Neural progenitor cell (in vitro differentiated cells): ENCODE measurements around the gene MCCC1. TPM values are rescaled to one million over a fixed set of nuclear protein-coding genes. Genes with fewer than 3 reads are reported as not detected.

Source experiments
- DNase-seq: peaks from one replicate; pipeline ENCODE4 v3.0.0-alpha.2; 2016; ENCODE audit warnings: low spot score
- H2AFZ ChIP-seq: fragments of 200-600 bp; sonication (generic); replicated peaks from 2 replicates; pipeline ENCODE4 v1.6.1; 2016; ENCODE audit warnings: antibody characterized with exemption
- H3F3A ChIP-seq: fragments of 200-600 bp; sonication (generic); 2 replicates; pipeline ENCODE4 v1.6.1; 2016; ENCODE audit warnings: antibody characterized with exemption, low read depth
- H3K27ac ChIP-seq: fragments of 200-600 bp; sonication (generic); 2 replicates; pipeline ENCODE4 v1.5.1; 2016; ENCODE audit warnings: mild to moderate bottlenecking
- H3K27me3 ChIP-seq: fragments of 200-600 bp; sonication (generic); 2 replicates; pipeline ENCODE4 v1.6.1; 2016; ENCODE audit warnings: mild to moderate bottlenecking, moderate library complexity
- H3K36me3 ChIP-seq: fragments of 200-600 bp; sonication (generic); 2 replicates; pipeline ENCODE4 v1.5.1; 2016
- H3K4me1 ChIP-seq: fragments of 200-600 bp; sonication (generic); 2 replicates; pipeline ENCODE4 v1.6.1; 2016; ENCODE audit warnings: mixed run types
- H3K4me2 ChIP-seq: fragments of 200-600 bp; sonication (generic); 2 replicates; pipeline ENCODE4 v1.6.1; 2016
- H3K4me3 ChIP-seq: fragments of 200-600 bp; sonication (generic); 2 replicates; pipeline ENCODE4 v1.5.1; 2016
- H3K79me2 ChIP-seq: fragments of 200-600 bp; sonication (generic); 2 replicates; pipeline ENCODE4 v1.6.1; 2016; ENCODE audit warnings: low read depth
- H3K9ac ChIP-seq: fragments of 200-600 bp; sonication (generic); 2 replicates; pipeline ENCODE4 v1.6.1; 2016
- H3K9me3 ChIP-seq: fragments of 200-600 bp; sonication (generic); 2 replicates; pipeline ENCODE4 v1.5.1; 2016; ENCODE audit warnings: low read depth
- H4K20me1 ChIP-seq: fragments of 200-600 bp; sonication (generic); 2 replicates; pipeline ENCODE4 v1.6.1; 2016; ENCODE audit warnings: low read depth
- H3K27ac Mint-ChIP-seq: 3 replicates; pipeline ENCODE4 v1.8.0; 2021; ENCODE audit warnings: mixed read lengths
- H3K27me3 Mint-ChIP-seq: 2 replicates; pipeline ENCODE4 v1.8.0; 2022; ENCODE audit warnings: low read depth, mild to moderate bottlenecking, inconsistent platforms, moderate library complexity, mixed read lengths; ENCODE audit not compliant: insufficient read depth
- H3K36me3 Mint-ChIP-seq: 3 replicates; pipeline ENCODE4 v1.8.0; 2021; ENCODE audit warnings: mixed read lengths
- H3K4me1 Mint-ChIP-seq: 3 replicates; pipeline ENCODE4 v1.8.0; 2021; ENCODE audit warnings: mixed read lengths
- H3K4me3 Mint-ChIP-seq: 3 replicates; pipeline ENCODE4 v1.8.0; 2021; ENCODE audit warnings: mild to moderate bottlenecking, moderate library complexity, mixed read lengths
- H3K9me3 Mint-ChIP-seq: 3 replicates; pipeline ENCODE4 v1.8.0; 2020; ENCODE audit warnings: mixed read lengths
- EZH2 ChIP-seq: fragments of 200-600 bp; sonication (generic); IDR thresholded peaks from 2 replicates; pipeline ENCODE4 v1.6.1; 2017; ENCODE audit warnings: antibody characterized with exemption, mild to moderate bottlenecking, moderate library complexity
- EZH2phosphoT487 ChIP-seq: fragments of 200-600 bp; sonication (generic); IDR thresholded peaks from 2 replicates; pipeline ENCODE4 v1.6.1; 2017; ENCODE audit warnings: antibody characterized with exemption
- total RNA-seq: library from RNA; depleted of rRNA; stranded (reverse); fragments of >200 nt; gene quantifications from 2 replicates; pipeline ENCODE4 v1.2.3, GENCODE V29; 2015; ENCODE audit warnings: low replicate concordance
- TF ChIP-seq, protein P1 (sequence below): fragments of 200-600 bp; sonication (generic); IDR thresholded peaks from 2 replicates; pipeline ENCODE4 v1.5.1; 2017; ENCODE audit warnings: antibody characterized with exemption, mild to moderate bottlenecking

The MCCC1 gene
- total RNA-seq, 1 donor from 2014 or later: 34.9 TPM

DNA sequence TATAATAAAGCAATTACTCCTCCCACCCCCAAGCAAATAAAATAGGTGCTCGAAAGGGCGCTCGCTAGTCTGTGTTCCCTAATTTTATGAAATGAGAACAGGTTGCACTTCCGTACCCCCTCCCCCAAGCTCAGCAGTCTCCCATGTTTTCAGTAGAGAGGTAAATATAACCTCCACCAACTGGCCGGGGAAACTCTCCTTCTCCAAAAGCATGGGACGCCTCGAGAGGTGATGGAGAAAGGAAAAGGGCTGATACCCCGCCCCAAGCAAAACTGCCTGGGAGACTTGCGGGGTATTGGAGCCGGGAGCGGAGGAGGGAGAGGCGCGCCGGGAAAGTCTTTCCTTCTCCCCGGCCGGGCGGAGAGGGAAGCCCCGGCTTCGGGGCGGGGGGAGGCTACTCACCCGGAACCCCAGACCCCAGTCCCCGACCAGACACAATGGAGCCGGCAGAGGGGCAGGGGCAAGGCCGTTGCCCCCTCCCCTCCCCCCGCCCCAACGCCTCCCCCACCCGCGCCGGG is 119.6 kb downstream of the MCCC1 start:
- Histone ChIP-seq H3K27ac (no peak overlapping the region), H3K79me2 (peaks cover 51% of the 10 kb centered on the region), H2AFZ (peak overlapping the region; percentile 67), H4K20me1 (peaks cover 45% of the 10 kb centered on the region), H3K36me3 (no peaks in the 10 kb centered on the region), H3K4me3 (peak overlapping the region; percentile 97), H3K4me1 (peaks cover 21% of the 10 kb centered on the region), H3K4me2 (peak overlapping the region; percentile 95), H3F3A (peaks cover 18% of the 10 kb centered on the region), H3K9me3 (no peaks in the 10 kb centered on the region), H3K9ac (peak overlapping the region; percentile 71), H3K27me3 (no peaks in the 10 kb centered on the region)
- Mint-ChIP-seq H3K27ac (peak overlapping the region; percentile 90), H3K27me3 (peaks cover 5% of the 10 kb centered on the region), H3K9me3 (no peaks in the 10 kb centered on the region), H3K4me3 (peak overlapping the region; percentile 98), H3K36me3 (peaks cover 3% of the 10 kb centered on the region), H3K4me1 (peaks cover 20% of the 10 kb centered on the region)
- TF ChIP-seq EZH2: no peak
- no peak for TF ChIP-seq EZH2phosphoT487
- TF ChIP-seq, protein P1, sequence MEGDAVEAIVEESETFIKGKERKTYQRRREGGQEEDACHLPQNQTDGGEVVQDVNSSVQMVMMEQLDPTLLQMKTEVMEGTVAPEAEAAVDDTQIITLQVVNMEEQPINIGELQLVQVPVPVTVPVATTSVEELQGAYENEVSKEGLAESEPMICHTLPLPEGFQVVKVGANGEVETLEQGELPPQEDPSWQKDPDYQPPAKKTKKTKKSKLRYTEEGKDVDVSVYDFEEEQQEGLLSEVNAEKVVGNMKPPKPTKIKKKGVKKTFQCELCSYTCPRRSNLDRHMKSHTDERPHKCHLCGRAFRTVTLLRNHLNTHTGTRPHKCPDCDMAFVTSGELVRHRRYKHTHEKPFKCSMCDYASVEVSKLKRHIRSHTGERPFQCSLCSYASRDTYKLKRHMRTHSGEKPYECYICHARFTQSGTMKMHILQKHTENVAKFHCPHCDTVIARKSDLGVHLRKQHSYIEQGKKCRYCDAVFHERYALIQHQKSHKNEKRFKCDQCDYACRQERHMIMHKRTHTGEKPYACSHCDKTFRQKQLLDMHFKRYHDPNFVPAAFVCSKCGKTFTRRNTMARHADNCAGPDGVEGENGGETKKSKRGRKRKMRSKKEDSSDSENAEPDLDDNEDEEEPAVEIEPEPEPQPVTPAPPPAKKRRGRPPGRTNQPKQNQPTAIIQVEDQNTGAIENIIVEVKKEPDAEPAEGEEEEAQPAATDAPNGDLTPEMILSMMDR: no peak
- peak; percentile 74 for DNase-seq

DNA sequence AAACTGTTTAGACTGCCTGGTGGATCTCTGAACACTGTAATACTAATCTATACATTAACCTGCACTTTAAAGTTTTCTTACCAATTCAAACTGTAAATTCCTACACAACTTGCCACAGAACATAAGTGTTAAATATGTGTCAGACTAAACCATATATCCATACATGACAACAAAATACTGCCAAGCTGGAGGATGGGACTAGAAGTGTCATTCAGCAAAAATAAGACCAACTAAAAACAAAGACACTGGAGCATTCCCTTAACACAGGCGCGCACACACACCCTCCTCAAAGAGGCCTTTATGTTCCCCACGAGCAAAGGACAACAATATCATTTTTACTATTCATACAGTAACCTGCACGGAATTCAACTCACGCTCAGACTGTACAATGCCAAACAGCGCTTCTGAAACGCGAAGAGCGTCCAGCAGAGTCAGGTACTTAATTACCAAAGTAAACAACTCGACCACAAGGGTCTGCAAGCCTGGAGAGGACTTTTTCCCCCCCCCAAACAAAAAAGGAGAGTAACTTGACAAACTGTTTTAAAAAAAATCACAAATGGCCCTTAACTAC is 120.1 kb downstream of the MCCC1 start:
- peak overlapping the region; percentile 97 for H3K4me3 ChIP-seq
- peak overlapping the region; percentile 95 for H3K4me2 ChIP-seq
- H3K9me3 Mint-ChIP-seq: no peaks in the 10 kb centered on the region
- H3K9me3 ChIP-seq: no peaks in the 10 kb centered on the region
- H3K9ac ChIP-seq: peak overlapping the region; percentile 71
- no peak overlapping the region for H3K27ac ChIP-seq
- peak overlapping the region; percentile 98 for H3K4me3 Mint-ChIP-seq
- peaks cover 24% of the 10 kb centered on the region for H3K4me1 ChIP-seq
- DNase-seq: peak; percentile 30
- peaks cover 49% of the 10 kb centered on the region for H4K20me1 ChIP-seq
- peaks cover 3% of the 10 kb centered on the region for H3K36me3 Mint-ChIP-seq
- no peaks in the 10 kb centered on the region for H3K36me3 ChIP-seq
- H3F3A ChIP-seq: peaks cover 18% of the 10 kb centered on the region
- peaks cover 5% of the 10 kb centered on the region for H3K27me3 Mint-ChIP-seq
- peaks cover 20% of the 10 kb centered on the region for H3K4me1 Mint-ChIP-seq
- peak overlapping the region; percentile 90 for H3K27ac Mint-ChIP-seq
- no peak for TF ChIP-seq EZH2
- no peak for TF ChIP-seq EZH2phosphoT487
- TF ChIP-seq, protein P1: no peak
- H3K27me3 ChIP-seq: no peaks in the 10 kb centered on the region
- peaks cover 57% of the 10 kb centered on the region for H3K79me2 ChIP-seq
- H2AFZ ChIP-seq: peak overlapping the region; percentile 67

DNA sequence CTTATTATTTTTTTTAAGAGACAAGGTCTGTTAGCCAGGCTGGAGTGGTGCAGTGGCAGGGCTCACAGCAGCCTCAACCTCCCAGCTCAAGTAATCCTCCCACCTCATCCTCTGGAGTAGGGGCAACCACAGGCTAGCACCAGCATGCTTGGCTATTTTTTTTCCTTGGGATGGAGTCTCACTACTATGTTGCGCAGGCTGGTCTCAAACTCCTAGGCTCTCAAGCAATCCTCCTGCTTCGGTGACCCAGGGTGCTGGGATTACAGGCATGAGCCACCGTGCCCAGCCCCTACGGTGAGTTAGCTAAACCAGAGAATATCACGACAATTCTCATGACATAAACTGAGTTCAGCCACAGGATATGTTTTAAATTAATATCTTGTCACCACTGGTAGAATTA is 120.9 kb downstream of the MCCC1 start:
- Histone ChIP-seq H3K36me3 (no peaks in the 10 kb centered on the region), H3F3A (peaks cover 18% of the 10 kb centered on the region), H3K27me3 (no peaks in the 10 kb centered on the region), H3K4me3 (peak overlapping the region; percentile 97), H3K9ac (no peak overlapping the region), H3K4me2 (peak overlapping the region; percentile 95), H3K4me1 (peaks cover 24% of the 10 kb centered on the region), H2AFZ (no peak overlapping the region), H4K20me1 (peaks cover 55% of the 10 kb centered on the region), H3K27ac (no peak overlapping the region), H3K9me3 (no peaks in the 10 kb centered on the region), H3K79me2 (peaks cover 65% of the 10 kb centered on the region)
- Mint-ChIP-seq H3K27me3 (peaks cover 5% of the 10 kb centered on the region), H3K9me3 (no peaks in the 10 kb centered on the region), H3K4me1 (peaks cover 20% of the 10 kb centered on the region), H3K36me3 (peaks cover 3% of the 10 kb centered on the region), H3K27ac (no peak overlapping the region), H3K4me3 (peak overlapping the region; percentile 98)
- TF ChIP-seq, protein P1: no peak
- TF ChIP-seq EZH2phosphoT487 (no peak), EZH2 (no peak)
- peak; percentile 18 for DNase-seq
